Kidney epithelial cell (primary cell): ENCODE data around the gene MB21D2. TPM values are rescaled to one million over a fixed set of nuclear protein-coding genes. Genes with fewer than 3 reads are reported as not detected.

Source experiments
- DNase-seq: peaks from one replicate; pipeline ENCODE4 v3.0.0-alpha.2; 2010; ENCODE audit warnings: low read depth
- H3K27me3 ChIP-seq: 2 replicates; pipeline ENCODE4 v1.6.0; 2011; ENCODE audit warnings: low read length; ENCODE audit not compliant: control insufficient read depth, insufficient read depth
- H3K36me3 ChIP-seq: 2 replicates; pipeline ENCODE4 v1.5.1; 2011; ENCODE audit warnings: low read length; ENCODE audit not compliant: control insufficient read depth, insufficient read depth
- H3K4me3 ChIP-seq: 2 replicates; pipeline ENCODE4 v1.5.1; 2011; ENCODE audit warnings: low read depth, mild to moderate bottlenecking, control low read depth, low read length
- CTCF ChIP-seq: IDR thresholded peaks from 2 replicates; pipeline ENCODE4 v1.5.1; 2011; ENCODE audit warnings: mild to moderate bottlenecking, moderate library complexity, low read length, control low read depth, inconsistent platforms; ENCODE audit not compliant: insufficient read depth, poor library complexity, severe bottlenecking
- total RNA-seq: library from RNA; depleted of rRNA; stranded (reverse); fragments of >200 nt; gene quantifications from 2 replicates; pipeline ENCODE4 v1.2.3, GENCODE V29; 2015

MB21D2 gene
- total RNA-seq, 1 donor from 2014 or later, result 18.9 TPM

DNA sequence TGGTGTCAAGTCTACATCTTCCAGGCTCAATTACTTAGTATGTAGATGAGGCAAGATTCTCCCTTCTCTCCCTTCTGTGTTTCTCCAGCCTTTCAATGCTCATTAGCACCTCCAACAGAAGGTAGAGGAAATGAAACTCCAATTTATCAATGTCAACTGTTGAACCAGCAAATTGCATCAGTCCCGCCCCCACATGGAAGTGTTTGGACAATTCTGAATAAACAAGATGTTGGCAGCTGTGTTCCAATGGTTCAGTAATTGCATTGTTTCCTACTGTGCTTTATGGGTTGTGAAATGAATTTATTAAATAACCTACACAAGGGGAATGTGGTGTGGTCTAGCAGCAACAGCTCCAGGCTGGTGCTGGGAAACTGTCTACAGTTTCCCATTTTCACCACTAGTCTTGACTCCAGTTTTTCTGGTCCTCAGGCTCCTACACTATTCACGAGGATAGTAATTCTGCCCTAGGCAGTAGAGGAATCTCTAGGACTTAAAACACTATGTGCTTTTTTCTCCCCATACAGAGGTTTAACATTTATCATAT, 91.9 kb downstream of the MB21D2 start:
- no peaks in the 10 kb centered on the region for H3K27me3 ChIP-seq
- no peaks in the 10 kb centered on the region for H3K36me3 ChIP-seq
- no peak for DNase-seq
- H3K4me3 ChIP-seq, result no peak overlapping the region
- TF ChIP-seq CTCF, result no peak

- Histone ChIP-seq H3K27me3 (no peaks in the 10 kb centered on the region), H3K4me3 (no peak overlapping the region), H3K36me3 (no peaks in the 10 kb centered on the region)
- TF ChIP-seq CTCF, result no peak
- no peak for DNase-seq
Observed at GRCh38 chr3:192825216-192825615, 92.4 kb downstream of the MB21D2 start.

DNA sequence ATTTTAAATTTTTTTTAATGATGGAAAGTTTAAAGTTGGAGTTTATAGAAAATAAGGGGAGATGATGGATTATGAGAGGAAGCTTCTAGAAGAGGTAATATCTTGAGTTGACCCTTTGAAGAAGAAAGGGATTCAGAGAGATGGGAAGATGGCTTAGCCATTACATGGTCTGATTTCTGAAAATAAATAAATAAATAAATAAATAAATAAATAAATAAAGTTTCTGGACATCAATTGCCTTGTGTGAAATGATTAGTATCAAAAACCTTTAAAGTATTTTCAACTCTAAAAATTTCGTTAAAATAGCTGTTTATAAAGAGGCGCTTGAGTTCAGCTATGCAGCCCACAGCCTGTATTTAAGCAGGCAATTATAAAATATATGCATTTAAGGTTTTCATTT, 93.3 kb downstream of the MB21D2 start:
- no peak for TF ChIP-seq CTCF
- H3K4me3 ChIP-seq, result no peak overlapping the region
- no peaks in the 10 kb centered on the region for H3K27me3 ChIP-seq
- H3K36me3 ChIP-seq, result no peaks in the 10 kb centered on the region
- no peak for DNase-seq

DNA sequence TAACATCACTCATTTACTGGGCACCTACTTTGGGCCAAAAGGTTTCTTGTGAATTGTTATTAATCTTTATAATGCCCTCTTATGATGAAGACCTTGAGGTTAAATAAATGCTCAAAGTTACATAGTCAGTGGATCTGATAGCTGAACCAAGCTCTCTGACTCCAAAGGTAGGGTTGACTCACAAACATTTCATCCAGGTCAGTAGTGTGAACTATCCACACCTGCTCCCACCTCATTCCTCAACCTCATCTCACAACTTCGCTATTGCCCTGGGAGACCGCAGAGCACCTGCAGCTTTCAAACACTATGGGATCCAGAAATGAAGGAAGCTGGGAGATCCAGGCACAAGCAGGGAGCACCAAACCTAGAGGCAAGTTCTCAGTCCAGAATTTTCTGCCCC, 96.5 kb downstream of the MB21D2 start:
- no peaks in the 10 kb centered on the region for H3K27me3 ChIP-seq
- no peak overlapping the region for H3K4me3 ChIP-seq
- no peak for DNase-seq
- no peaks in the 10 kb centered on the region for H3K36me3 ChIP-seq
- TF ChIP-seq CTCF, result no peak

DNA sequence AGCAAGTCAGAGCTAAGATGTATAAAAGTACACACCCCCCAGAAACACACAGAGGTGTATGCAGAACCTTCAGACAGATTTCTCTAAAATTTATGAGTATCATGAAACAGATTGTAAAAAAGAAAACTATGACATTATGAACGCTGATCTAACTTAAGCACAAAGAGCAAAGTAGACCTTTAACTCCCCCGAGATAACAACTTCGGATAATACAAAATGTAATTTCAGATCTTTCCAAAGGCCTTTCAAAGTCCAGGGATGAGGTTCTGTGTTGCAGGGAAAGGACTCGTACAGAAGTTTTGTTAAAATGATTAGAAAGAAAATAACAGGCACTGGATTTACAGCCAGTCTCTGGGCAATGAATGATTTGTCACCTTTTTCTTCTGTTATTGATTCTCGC, 97.5 kb downstream of the MB21D2 start:
- H3K4me3 ChIP-seq, result no peak overlapping the region
- TF ChIP-seq CTCF, result no peak
- no peak for DNase-seq
- no peaks in the 10 kb centered on the region for H3K36me3 ChIP-seq
- H3K27me3 ChIP-seq, result no peaks in the 10 kb centered on the region

DNA sequence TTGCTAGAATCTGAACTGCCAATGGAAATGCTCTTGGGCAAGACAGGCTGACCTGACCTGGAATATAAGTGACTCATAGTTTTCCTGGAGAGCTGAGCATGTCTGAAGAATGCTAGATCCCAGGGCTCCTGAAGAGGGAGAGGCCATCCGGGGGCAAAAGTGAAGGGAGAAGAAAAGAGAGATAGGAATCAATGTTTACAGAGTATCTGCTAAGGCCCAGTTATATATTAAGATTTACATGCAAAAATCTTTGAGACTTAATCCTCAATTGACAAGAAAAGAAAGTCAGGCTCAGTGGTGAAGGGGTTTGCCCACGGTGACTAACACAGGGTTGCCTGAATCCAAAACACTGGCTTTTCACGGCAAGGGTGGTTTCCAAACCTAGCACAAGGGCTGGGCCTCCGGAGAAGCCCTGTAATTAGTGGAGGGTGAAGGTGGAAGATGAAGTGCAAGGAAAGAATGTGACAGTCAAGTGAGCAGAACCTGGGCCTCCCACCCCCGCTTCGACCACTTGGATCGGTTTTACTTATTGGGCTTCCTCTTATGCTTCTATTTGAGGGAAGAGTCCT, 98.6 kb downstream of the MB21D2 start:
- TF ChIP-seq CTCF, result no peak
- DNase-seq, result peak; percentile 72
- no peak overlapping the region for H3K4me3 ChIP-seq
- H3K27me3 ChIP-seq, result no peaks in the 10 kb centered on the region
- H3K36me3 ChIP-seq, result no peaks in the 10 kb centered on the region
